SK-N-SH (cell line): ENCODE measurements around the gene NR6A1.

Experiments
- CTCF ChIP-seq: fragments of 200-600 bp; sonication (generic); IDR thresholded peaks from 2 replicates; pipeline ENCODE4 v1.6.1; 2017; ENCODE audit warnings: antibody characterized with exemption, mild to moderate bottlenecking, moderate library complexity
- EP300 ChIP-seq, 2 experiments: IDR thresholded peaks; 2 replicates each; pipeline versions ENCODE4 v1.4.0 to v1.6.1; 2012; ENCODE audit warnings: borderline replicate concordance in 1 of 2, low read depth in 1 of 2, low read length in 1 of 2
- EZH2phosphoT487 ChIP-seq: fragments of 200-600 bp; sonication (generic); IDR thresholded peaks from 2 replicates; pipeline ENCODE4 v1.6.1; 2017; ENCODE audit warnings: low read depth, mixed run types, mild to moderate bottlenecking, antibody characterized with exemption, moderate library complexity, borderline replicate concordance
- MAX ChIP-seq: IDR thresholded peaks from 2 replicates; pipeline ENCODE4 v1.4.0; 2012; ENCODE audit warnings: low read depth
- NFIC ChIP-seq: IDR thresholded peaks from 2 replicates; pipeline ENCODE4 v1.4.0; 2012; ENCODE audit warnings: borderline replicate concordance

- TF ChIP-seq CTCF, result no peak
- TF ChIP-seq NFIC, result no peak
- TF ChIP-seq EZH2phosphoT487, result no peak
- TF ChIP-seq MAX, result no peak
- TF ChIP-seq EP300 (IDR thresholded peaks at IDR 0.05; ENCODE audit: borderline replicate concordance in 1 of 2, low read depth in 1 of 2, low read length in 1 of 2), result no peak
These were observed 281.1 kb downstream of the NR6A1 start for GRCh38 chr9:124490004-124490403.
